ENCODE data around the gene DUSP5.

GRCh38 chr10:110524179-110524858 is 26.6 kb downstream of the DUSP5 start:
- TF ChIP-seq CTCF (IDR thresholded peaks at IDR 0.05; ENCODE audit: low read depth, low read length, missing input control) (no peak), GABPA (IDR thresholded peaks at IDR 0.05 in 1 of 2, conservative IDR thresholded peaks at IDR 0.05 in 1 of 2) (no peak), ZBTB33 (IDR thresholded peaks at IDR 0.05) (no peak)

Data from liver (tissue), 3 donors.